Activated CD8-positive, alpha-beta memory T cell treated with anti-CD3 and anti-CD28 coated beads, Interleukin-2, amount 50 U/mL, for 48 hours (primary cell): ENCODE data around the gene NEURL3.
"Not testable (repeated sequence)": the region's sequence is repeated elsewhere in the genome, so short reads cannot be mapped to it uniquely, and the experiment has no call there.

Source experiments
- DNase-seq: peaks from one replicate; pipeline ENCODE4 v3.0.0-alpha.2; 2020

Gene NEURL3

GRCh38 chr2:96477458-96477857 lies 27.7 kb downstream of the NEURL3 start:
- no peak for DNase-seq

GRCh38 chr2:96471772-96472171 lies 33.4 kb downstream of the NEURL3 start:
- DNase-seq, result no peak

- DNase-seq, result peak; percentile 87
Measured at GRCh38 chr2:96470636-96471035, 34.5 kb downstream of the NEURL3 start.

- DNase-seq, result no peak
Measured at GRCh38 chr2:96470109-96470508, 35.0 kb downstream of the NEURL3 start.

- no peak for DNase-seq
Measured at GRCh38 chr2:96468904-96469303, 36.3 kb downstream of the NEURL3 start.

- DNase-seq, result no peak
Measured at GRCh38 chr2:96464651-96465050, 40.5 kb downstream of the NEURL3 start.

- DNase-seq, result no peak
Measured at GRCh38 chr2:96464061-96464460, 41.1 kb downstream of the NEURL3 start.

GRCh38 chr2:96463119-96463518 lies 42.0 kb downstream of the NEURL3 start:
- DNase-seq, result no peak

GRCh38 chr2:96461616-96462015 lies 43.5 kb downstream of the NEURL3 start:
- not testable (repeated sequence) for DNase-seq

GRCh38 chr2:96452053-96452452 lies 53.1 kb downstream of the NEURL3 start:
- no peak for DNase-seq

- no peak for DNase-seq
Measured at GRCh38 chr2:96449637-96450036, 55.5 kb downstream of the NEURL3 start.

GRCh38 chr2:96449174-96449573 lies 56.0 kb downstream of the NEURL3 start:
- DNase-seq, result no peak

GRCh38 chr2:96447726-96448125 lies 57.4 kb downstream of the NEURL3 start:
- no peak for DNase-seq
